CD14-positive monocyte (primary cell): ENCODE results near the gene SBF2. TPM values are rescaled to one million over a fixed set of nuclear protein-coding genes. Genes with fewer than 3 reads are reported as not detected.

Experiments used
- DNase-seq, 3 donors: peaks; one replicate each; pipeline ENCODE4 v3.0.0-alpha.2; 2011 to 2022
- H2AFZ ChIP-seq: 2 replicates; pipeline ENCODE4 v1.6.0; 2012; ENCODE audit warnings: mild to moderate bottlenecking, low read depth, low read length, inconsistent platforms; ENCODE audit not compliant: insufficient read depth, poor library complexity, severe bottlenecking
- H3K27ac ChIP-seq, 2 donors: 1 replicate in 1 of 2; 2 replicates in 1 of 2; pipeline ENCODE4 v1.5.1; 2012 to 2013; ENCODE audit warnings: low read length in 2 of 2, control low read depth in 1 of 2, inconsistent platforms in 1 of 2, low read depth in 1 of 2, mild to moderate bottlenecking in 1 of 2
- H3K27me3 ChIP-seq, 2 donors: one replicate each; pipeline versions ENCODE4 v1.6.0 to v1.6.1; 2011 to 2013; ENCODE audit warnings: low read length in 2 of 2; ENCODE audit not compliant: control insufficient read depth in 2 of 2, insufficient read depth in 2 of 2
- H3K36me3 ChIP-seq, 2 donors: replicated peaks in 1 of 2; 1 replicate in 1 of 2; 2 replicates in 1 of 2; pipeline versions ENCODE4 v1.5.1 to v1.6.1; 2012 to 2013; ENCODE audit warnings: low read length in 2 of 2, control low read depth in 1 of 2, inconsistent platforms in 1 of 2, mild to moderate bottlenecking in 1 of 2; ENCODE audit not compliant: insufficient read depth in 2 of 2, control insufficient read depth in 1 of 2
- H3K4me1 ChIP-seq, 2 donors: 1 replicate in 1 of 2; 2 replicates in 1 of 2; pipeline versions ENCODE4 v1.5.1 to v1.6.1; 2012 to 2013; ENCODE audit warnings: low read length in 2 of 2, control low read depth in 1 of 2, inconsistent platforms in 1 of 2, mild to moderate bottlenecking in 1 of 2, moderate library complexity in 1 of 2; ENCODE audit not compliant: insufficient read depth in 2 of 2, control insufficient read depth in 1 of 2
- H3K4me2 ChIP-seq: replicated peaks from 2 replicates; pipeline ENCODE3; 2012; ENCODE audit warnings: low read length, moderate library complexity, mild to moderate bottlenecking; ENCODE audit not compliant: poor library complexity, severe bottlenecking; ENCODE audit errors: extremely low read depth
- H3K4me3 ChIP-seq, 3 experiments: fragments of 200-600 bp in 1 of 3; sonication (generic) in 1 of 3; replicated peaks in 1 of 3; 1 replicate in 2 of 3; 2 replicates in 1 of 3; pipeline ENCODE4 v1.5.1; 2011 to 2013; ENCODE audit warnings: low read length in 3 of 3, mild to moderate bottlenecking in 3 of 3, control low read depth in 2 of 3, low read depth in 2 of 3, inconsistent platforms in 1 of 3, moderate library complexity in 1 of 3
- H3K79me2 ChIP-seq: 2 replicates; pipeline ENCODE4 v1.6.0; 2012; ENCODE audit warnings: mild to moderate bottlenecking, control low read depth, inconsistent platforms, low read length, moderate library complexity; ENCODE audit not compliant: insufficient read depth
- H3K9ac ChIP-seq: 2 replicates; pipeline ENCODE4 v1.6.0; 2017; ENCODE audit warnings: low read length, mild to moderate bottlenecking; ENCODE audit not compliant: insufficient read depth, poor library complexity, severe bottlenecking
- H3K9me3 ChIP-seq, 2 donors: replicated peaks in 1 of 2; 1 replicate in 1 of 2; 2 replicates in 1 of 2; pipeline versions ENCODE4 v1.5.1 to v1.6.1; 2012 to 2013; ENCODE audit warnings: low read length in 2 of 2, control low read depth in 1 of 2; ENCODE audit not compliant: control insufficient read depth in 1 of 2, insufficient read depth in 1 of 2
- H4K20me1 ChIP-seq: 2 replicates; pipeline ENCODE4 v1.6.0; 2012; ENCODE audit warnings: mild to moderate bottlenecking, low read length, control low read depth, moderate library complexity; ENCODE audit not compliant: insufficient read depth
- H3K27ac Mint-ChIP-seq, 7 donors: one replicate each; pipeline ENCODE4 v1.8.0; 2020; ENCODE audit warnings: mild to moderate bottlenecking in 7 of 7, mixed read lengths in 7 of 7, moderate library complexity in 6 of 7, inconsistent platforms in 2 of 7
- H3K27me3 Mint-ChIP-seq, 3 donors: one replicate each; pipeline ENCODE4 v1.8.0; 2021 to 2022; ENCODE audit warnings: low read depth in 3 of 3, mild to moderate bottlenecking in 3 of 3, mixed read lengths in 3 of 3, moderate library complexity in 3 of 3, inconsistent platforms in 1 of 3
- H3K36me3 Mint-ChIP-seq, 2 donors: one replicate each; pipeline ENCODE4 v1.8.0; 2020; ENCODE audit warnings: mixed read lengths in 2 of 2, inconsistent platforms in 1 of 2, mild to moderate bottlenecking in 1 of 2
- H3K4me1 Mint-ChIP-seq: one replicate; pipeline ENCODE4 v1.8.0; 2020; ENCODE audit warnings: mild to moderate bottlenecking, mixed read lengths
- H3K4me3 Mint-ChIP-seq, 2 donors: one replicate each; pipeline ENCODE4 v1.8.0; 2020; ENCODE audit warnings: mild to moderate bottlenecking in 2 of 2, mixed read lengths in 2 of 2, moderate library complexity in 1 of 2
- H3K9me3 Mint-ChIP-seq, 7 donors: one replicate each; pipeline ENCODE4 v1.8.0; 2020 to 2022; ENCODE audit warnings: mixed read lengths in 7 of 7, mild to moderate bottlenecking in 6 of 7, moderate library complexity in 6 of 7, inconsistent platforms in 2 of 7
- WGBS: methylation state at CpG from one replicate; pipeline ENCODE4 v1.1.5; 2013; ENCODE audit warnings: missing lambda C conversion rate; ENCODE audit not compliant: insufficient coverage; 5-methylcytosine and 5-hydroxymethylcytosine counted together
- intact Hi-C, 2 donors: fragments of 100-400 bp; cut with micrococcal nuclease; formaldehyde crosslinking; loops; one replicate each; pipeline versions ENCODE4 v1.15.0 to v1.15.1; 2023
- polyA plus RNA-seq, 3 donors: library from polyadenylated mRNA; depleted of rRNA in 1 of 3; unstranded in 2 of 3; stranded (reverse) in 1 of 3; fragments of 300-500 nt in 2 of 3; fragments of >200 nt in 1 of 3; fragmentation: Illumina TruSeq in 2 of 3; gene quantifications; 1 replicate in 2 of 3; 2 replicates in 1 of 3; pipeline ENCODE4 v1.2.3, GENCODE V29; 2012 to 2021
- TF ChIP-seq, protein P1 (sequence below): fragments of 200-600 bp; IDR thresholded peaks from one replicate; pipeline ENCODE4 v1.8.0; 2022; ENCODE audit warnings: antibody characterized with exemption, mild to moderate bottlenecking

SBF2 gene
- polyA plus RNA-seq, 3 donors, result 8.9 to 30.7 (median 16.4) TPM

DNA sequence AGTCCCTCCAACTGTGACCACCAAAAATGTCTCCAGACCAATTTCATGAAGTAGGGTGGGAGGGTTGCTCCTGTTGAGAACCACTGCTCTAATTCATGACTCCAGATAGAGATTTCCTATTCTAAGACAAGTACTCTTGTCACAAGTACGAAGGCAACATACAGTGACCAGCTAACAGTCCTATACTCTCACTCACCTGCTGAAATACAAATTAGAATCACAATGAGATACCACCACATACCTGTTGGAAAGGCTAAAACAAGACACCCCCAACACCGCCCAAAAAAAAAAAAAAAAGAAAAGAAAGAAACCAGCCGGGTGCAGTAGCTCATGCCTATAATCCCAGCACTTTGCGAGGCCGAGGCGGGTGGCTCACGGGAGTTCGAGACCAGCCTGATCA, 319.6 kb downstream of the SBF2 start:
- Mint-ChIP-seq H3K27ac (no peak overlapping the region), H3K36me3 (peaks cover 36 to 42% of the 10 kb centered on the region in 2 donors), H3K4me1 (peaks cover 2% of the 10 kb centered on the region), H3K27me3 (peaks cover 0 to 1% (median 0%) of the 10 kb centered on the region in 3 donors), H3K9me3 (no peaks in the 10 kb centered on the region), H3K4me3 (no peak overlapping the region)
- H3K4me2 ChIP-seq, result no peak overlapping the region
- no peaks in the 10 kb centered on the region for H3K27me3 ChIP-seq
- H3K9me3 ChIP-seq, result no peaks in the 10 kb centered on the region
- intact Hi-C loops, result no loop called here
- no peak overlapping the region for H3K9ac ChIP-seq
- H2AFZ ChIP-seq, result no peak overlapping the region
- WGBS, result 100% methylated on average over 1 of the region's 8 CpGs
- no peak overlapping the region for H3K4me3 ChIP-seq
- no peaks in the 10 kb centered on the region for H4K20me1 ChIP-seq
- TF ChIP-seq, protein P1, sequence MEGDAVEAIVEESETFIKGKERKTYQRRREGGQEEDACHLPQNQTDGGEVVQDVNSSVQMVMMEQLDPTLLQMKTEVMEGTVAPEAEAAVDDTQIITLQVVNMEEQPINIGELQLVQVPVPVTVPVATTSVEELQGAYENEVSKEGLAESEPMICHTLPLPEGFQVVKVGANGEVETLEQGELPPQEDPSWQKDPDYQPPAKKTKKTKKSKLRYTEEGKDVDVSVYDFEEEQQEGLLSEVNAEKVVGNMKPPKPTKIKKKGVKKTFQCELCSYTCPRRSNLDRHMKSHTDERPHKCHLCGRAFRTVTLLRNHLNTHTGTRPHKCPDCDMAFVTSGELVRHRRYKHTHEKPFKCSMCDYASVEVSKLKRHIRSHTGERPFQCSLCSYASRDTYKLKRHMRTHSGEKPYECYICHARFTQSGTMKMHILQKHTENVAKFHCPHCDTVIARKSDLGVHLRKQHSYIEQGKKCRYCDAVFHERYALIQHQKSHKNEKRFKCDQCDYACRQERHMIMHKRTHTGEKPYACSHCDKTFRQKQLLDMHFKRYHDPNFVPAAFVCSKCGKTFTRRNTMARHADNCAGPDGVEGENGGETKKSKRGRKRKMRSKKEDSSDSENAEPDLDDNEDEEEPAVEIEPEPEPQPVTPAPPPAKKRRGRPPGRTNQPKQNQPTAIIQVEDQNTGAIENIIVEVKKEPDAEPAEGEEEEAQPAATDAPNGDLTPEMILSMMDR, result no peak
- peaks cover 16 to 24% of the 10 kb centered on the region in 2 donors for H3K36me3 ChIP-seq
- H3K79me2 ChIP-seq, result no peaks in the 10 kb centered on the region
- DNase-seq, result no peak
- no peaks in the 10 kb centered on the region for H3K4me1 ChIP-seq
- no peak overlapping the region for H3K27ac ChIP-seq

DNA sequence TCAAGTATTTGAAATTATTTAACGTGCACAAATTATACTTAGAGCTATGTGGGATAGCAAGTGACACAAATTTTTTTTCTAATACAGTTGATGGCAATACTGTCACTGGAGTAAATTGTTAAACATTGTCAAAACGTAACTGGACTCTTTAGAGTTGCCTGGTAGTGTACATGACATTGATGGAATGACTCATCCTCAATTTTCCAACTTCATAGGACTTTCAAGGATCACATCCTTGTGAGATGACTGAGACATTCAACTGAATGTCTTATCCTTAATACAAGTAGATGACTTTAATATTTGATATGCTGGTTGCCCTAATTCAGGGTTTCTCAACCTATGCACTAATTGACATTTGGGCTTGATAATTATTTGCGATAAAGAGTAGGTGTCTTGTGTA, 320.1 kb downstream of the SBF2 start:
- no CpG with 5 or more reads among the region's 3 CpGs for WGBS

More for the DNA sequence above, 320.1 kb downstream of the SBF2 start:
- H3K9me3 Mint-ChIP-seq, result no peaks in the 10 kb centered on the region
- TF ChIP-seq, protein P1, result no peak
- Histone ChIP-seq H3K27me3 (no peaks in the 10 kb centered on the region), H4K20me1 (no peaks in the 10 kb centered on the region), H3K4me2 (no peak overlapping the region), H3K27ac (no peak overlapping the region), H3K4me1 (no peaks in the 10 kb centered on the region), H3K9ac (no peak overlapping the region), H3K4me3 (no peak overlapping the region), H3K36me3 (peaks cover 13 to 22% of the 10 kb centered on the region in 2 donors), H3K79me2 (no peaks in the 10 kb centered on the region), H3K9me3 (no peaks in the 10 kb centered on the region), H2AFZ (no peak overlapping the region)
- no peak for DNase-seq
- no peak overlapping the region for H3K4me3 Mint-ChIP-seq
- H3K4me1 Mint-ChIP-seq, result peaks cover 2% of the 10 kb centered on the region
- H3K36me3 Mint-ChIP-seq, result peaks cover 36 to 41% of the 10 kb centered on the region in 2 donors
- intact Hi-C loops, result no loop called here
- no peak overlapping the region for H3K27ac Mint-ChIP-seq
- H3K27me3 Mint-ChIP-seq, result peaks cover 0 to 1% (median 0%) of the 10 kb centered on the region in 3 donors
